ENCODE results near the gene PPFIBP2.

Gene PPFIBP2

GRCh38 chr11:7632211-7632610, 118.4 kb downstream of the PPFIBP2 start:
- ATAC-seq (replicated peaks; ENCODE audit: extremely low read depth, poor library complexity, severe bottlenecking): no peak
- peaks cover 7% of the 10 kb centered on the region for H3K36me3 Mint-ChIP-seq (ENCODE audit: insufficient read depth)
- H3K4me3 Mint-ChIP-seq: no peak overlapping the region
- DNase-seq (ENCODE audit: low spot score in 2 of 2): no peak
- no peaks in the 10 kb centered on the region for H3K9me3 Mint-ChIP-seq
- no peak overlapping the region for H3K27ac Mint-ChIP-seq (ENCODE audit: low read depth)
- H3K27me3 Mint-ChIP-seq: no peaks in the 10 kb centered on the region
- no peaks in the 10 kb centered on the region for H3K4me1 Mint-ChIP-seq

- Mint-ChIP-seq H3K4me1 (no peaks in the 10 kb centered on the region), H3K27me3 (no peaks in the 10 kb centered on the region), H3K36me3 (ENCODE audit: insufficient read depth) (peaks cover 3% of the 10 kb centered on the region), H3K27ac (ENCODE audit: low read depth) (no peak overlapping the region), H3K4me3 (no peak overlapping the region), H3K9me3 (no peaks in the 10 kb centered on the region)
- no peak for DNase-seq (ENCODE audit: low spot score in 2 of 2)
- no peak for ATAC-seq (replicated peaks; ENCODE audit: extremely low read depth, poor library complexity, severe bottlenecking)
These were observed 121.3 kb downstream of the PPFIBP2 start for GRCh38 chr11:7635137-7635536.

- Mint-ChIP-seq H3K4me1 (no peaks in the 10 kb centered on the region), H3K9me3 (no peaks in the 10 kb centered on the region), H3K27ac (ENCODE audit: low read depth) (no peak overlapping the region), H3K36me3 (ENCODE audit: insufficient read depth) (peaks cover 3% of the 10 kb centered on the region), H3K27me3 (no peaks in the 10 kb centered on the region), H3K4me3 (no peak overlapping the region)
- ATAC-seq (replicated peaks; ENCODE audit: extremely low read depth, poor library complexity, severe bottlenecking) (no peak), DNase-seq (ENCODE audit: low spot score in 2 of 2) (no peak)
These were observed 121.9 kb downstream of the PPFIBP2 start for GRCh38 chr11:7635708-7636107.

- no peak overlapping the region for H3K4me3 Mint-ChIP-seq
- H3K36me3 Mint-ChIP-seq (ENCODE audit: insufficient read depth): peaks cover 5% of the 10 kb centered on the region
- no peak overlapping the region for H3K27ac Mint-ChIP-seq (ENCODE audit: low read depth)
- ATAC-seq (replicated peaks; ENCODE audit: extremely low read depth, poor library complexity, severe bottlenecking): no peak
- DNase-seq (ENCODE audit: low spot score in 2 of 2): no peak
- no peaks in the 10 kb centered on the region for H3K9me3 Mint-ChIP-seq
- H3K27me3 Mint-ChIP-seq: no peaks in the 10 kb centered on the region
- no peaks in the 10 kb centered on the region for H3K4me1 Mint-ChIP-seq
These were observed 122.6 kb downstream of the PPFIBP2 start for GRCh38 chr11:7636350-7636749.

GRCh38 chr11:7637447-7638157, 123.8 kb downstream of the PPFIBP2 start:
- DNase-seq (ENCODE audit: low spot score in 2 of 2) (no peak), ATAC-seq (replicated peaks; ENCODE audit: extremely low read depth, poor library complexity, severe bottlenecking) (no peak)
- peaks cover 5% of the 10 kb centered on the region for H3K36me3 Mint-ChIP-seq (ENCODE audit: insufficient read depth)
- H3K27me3 Mint-ChIP-seq: no peaks in the 10 kb centered on the region
- H3K9me3 Mint-ChIP-seq: no peaks in the 10 kb centered on the region
- no peak overlapping the region for H3K4me3 Mint-ChIP-seq
- H3K4me1 Mint-ChIP-seq: no peaks in the 10 kb centered on the region
- no peak overlapping the region for H3K27ac Mint-ChIP-seq (ENCODE audit: low read depth)

- Mint-ChIP-seq H3K27ac (ENCODE audit: low read depth) (no peak overlapping the region), H3K4me3 (no peak overlapping the region), H3K9me3 (no peaks in the 10 kb centered on the region), H3K27me3 (no peaks in the 10 kb centered on the region), H3K4me1 (no peaks in the 10 kb centered on the region), H3K36me3 (ENCODE audit: insufficient read depth) (peaks cover 5% of the 10 kb centered on the region)
- ATAC-seq (replicated peaks; ENCODE audit: extremely low read depth, poor library complexity, severe bottlenecking) (no peak), DNase-seq (ENCODE audit: low spot score in 2 of 2) (no peak)
These were observed 125.2 kb downstream of the PPFIBP2 start for GRCh38 chr11:7638710-7639642.

GRCh38 chr11:7639643-7640025, 125.8 kb downstream of the PPFIBP2 start:
- ATAC-seq (replicated peaks; ENCODE audit: extremely low read depth, poor library complexity, severe bottlenecking): no peak
- Mint-ChIP-seq H3K4me3 (no peak overlapping the region), H3K27ac (ENCODE audit: low read depth) (no peak overlapping the region), H3K36me3 (ENCODE audit: insufficient read depth) (peaks cover 2% of the 10 kb centered on the region), H3K9me3 (no peaks in the 10 kb centered on the region), H3K4me1 (no peaks in the 10 kb centered on the region), H3K27me3 (no peaks in the 10 kb centered on the region)
- DNase-seq (ENCODE audit: low spot score in 2 of 2): no peak

GRCh38 chr11:7640816-7641215, 127.0 kb downstream of the PPFIBP2 start:
- no peaks in the 10 kb centered on the region for H3K9me3 Mint-ChIP-seq
- no peak for ATAC-seq (replicated peaks; ENCODE audit: extremely low read depth, poor library complexity, severe bottlenecking)
- H3K36me3 Mint-ChIP-seq (ENCODE audit: insufficient read depth): peaks cover 2% of the 10 kb centered on the region
- H3K27me3 Mint-ChIP-seq: no peaks in the 10 kb centered on the region
- no peak overlapping the region for H3K4me3 Mint-ChIP-seq
- H3K4me1 Mint-ChIP-seq: no peaks in the 10 kb centered on the region
- DNase-seq (ENCODE audit: low spot score in 2 of 2): no peak
- no peak overlapping the region for H3K27ac Mint-ChIP-seq (ENCODE audit: low read depth)

- H3K4me1 Mint-ChIP-seq: no peaks in the 10 kb centered on the region
- no peaks in the 10 kb centered on the region for H3K9me3 Mint-ChIP-seq
- ATAC-seq (replicated peaks; ENCODE audit: extremely low read depth, poor library complexity, severe bottlenecking) (no peak), DNase-seq (ENCODE audit: low spot score in 2 of 2) (no peak)
- H3K27me3 Mint-ChIP-seq: no peaks in the 10 kb centered on the region
- H3K36me3 Mint-ChIP-seq (ENCODE audit: insufficient read depth): peaks cover 2% of the 10 kb centered on the region
- no peak overlapping the region for H3K4me3 Mint-ChIP-seq
- H3K27ac Mint-ChIP-seq (ENCODE audit: low read depth): no peak overlapping the region
These were observed 128.9 kb downstream of the PPFIBP2 start for GRCh38 chr11:7642747-7643146.

- Mint-ChIP-seq H3K27ac (ENCODE audit: low read depth) (no peak overlapping the region), H3K9me3 (no peaks in the 10 kb centered on the region), H3K4me1 (no peaks in the 10 kb centered on the region), H3K27me3 (no peaks in the 10 kb centered on the region), H3K36me3 (ENCODE audit: insufficient read depth) (peaks cover 3% of the 10 kb centered on the region), H3K4me3 (no peak overlapping the region)
- DNase-seq (ENCODE audit: low spot score in 2 of 2) (no peak), ATAC-seq (replicated peaks; ENCODE audit: extremely low read depth, poor library complexity, severe bottlenecking) (no peak)
These were observed 129.5 kb downstream of the PPFIBP2 start for GRCh38 chr11:7643314-7643713.

GRCh38 chr11:7645206-7645605, 131.4 kb downstream of the PPFIBP2 start:
- Mint-ChIP-seq H3K27ac (ENCODE audit: low read depth) (no peak overlapping the region), H3K27me3 (no peaks in the 10 kb centered on the region), H3K9me3 (no peaks in the 10 kb centered on the region), H3K4me3 (no peak overlapping the region), H3K36me3 (ENCODE audit: insufficient read depth) (peaks cover 4% of the 10 kb centered on the region), H3K4me1 (no peaks in the 10 kb centered on the region)
- ATAC-seq (replicated peaks; ENCODE audit: extremely low read depth, poor library complexity, severe bottlenecking) (no peak), DNase-seq (ENCODE audit: low spot score in 2 of 2) (no peak)

GRCh38 chr11:7646866-7647265, 133.1 kb downstream of the PPFIBP2 start:
- Mint-ChIP-seq H3K36me3 (ENCODE audit: insufficient read depth) (peaks cover 5% of the 10 kb centered on the region), H3K27ac (ENCODE audit: low read depth) (no peak overlapping the region), H3K27me3 (no peaks in the 10 kb centered on the region), H3K4me3 (no peak overlapping the region), H3K4me1 (no peaks in the 10 kb centered on the region), H3K9me3 (no peaks in the 10 kb centered on the region)
- no peak for DNase-seq (ENCODE audit: low spot score in 2 of 2)
- ATAC-seq (replicated peaks; ENCODE audit: extremely low read depth, poor library complexity, severe bottlenecking): no peak

GRCh38 chr11:7648264-7648663, 134.5 kb downstream of the PPFIBP2 start:
- Mint-ChIP-seq H3K36me3 (ENCODE audit: insufficient read depth) (peaks cover 5% of the 10 kb centered on the region), H3K27me3 (no peaks in the 10 kb centered on the region), H3K27ac (ENCODE audit: low read depth) (no peak overlapping the region), H3K4me1 (no peaks in the 10 kb centered on the region), H3K4me3 (no peak overlapping the region), H3K9me3 (no peaks in the 10 kb centered on the region)
- DNase-seq (ENCODE audit: low spot score in 2 of 2) (no peak), ATAC-seq (replicated peaks; ENCODE audit: extremely low read depth, poor library complexity, severe bottlenecking) (no peak)
